NCI-H510A treated with DMSO at 0.1 percent for 48 hours (cell line): ENCODE results near the gene INTS4.
A peak's percentile ranks its signal among the peaks of the same experiment; 100 is the strongest.
"Not testable (repeated sequence)": the region's sequence is repeated elsewhere in the genome, so short reads cannot be mapped to it uniquely, and the experiment has no call there.

Source experiments
- DNase-seq: peaks from one replicate; lab custom pipeline; 2025; lab: John Stamatoyannopoulos, UW

The INTS4 gene

GRCh38 chr11:77943296-77943695, 51.2 kb downstream of the INTS4 start:
- DNase-seq, result not testable (repeated sequence)

- not testable (repeated sequence) for DNase-seq
Measured at GRCh38 chr11:77942465-77942864, 52.0 kb downstream of the INTS4 start.

- not testable (repeated sequence) for DNase-seq
Measured at GRCh38 chr11:77933596-77933995, 60.9 kb downstream of the INTS4 start.

- not testable (repeated sequence) for DNase-seq
Measured at GRCh38 chr11:77930334-77931208, 63.9 kb downstream of the INTS4 start.

- not testable (repeated sequence) for DNase-seq
Measured at GRCh38 chr11:77917713-77918112, 76.8 kb downstream of the INTS4 start.

- peak; percentile 71 for DNase-seq
Measured at GRCh38 chr11:77914307-77914791, 80.1 kb downstream of the INTS4 start.

GRCh38 chr11:77913608-77914306, 80.7 kb downstream of the INTS4 start:
- DNase-seq, result peak; percentile 6

GRCh38 chr11:77910828-77911227, 83.6 kb downstream of the INTS4 start:
- not testable (repeated sequence) for DNase-seq

- DNase-seq, result no peak
Measured at GRCh38 chr11:77909277-77909676, 85.2 kb downstream of the INTS4 start.

GRCh38 chr11:77908835-77909234, 85.6 kb downstream of the INTS4 start:
- DNase-seq, result no peak

GRCh38 chr11:77894949-77895348, 99.5 kb downstream of the INTS4 start:
- not testable (repeated sequence) for DNase-seq

GRCh38 chr11:77891703-77892102, 102.8 kb downstream of the INTS4 start:
- not testable (repeated sequence) for DNase-seq

- not testable (repeated sequence) for DNase-seq
Measured at GRCh38 chr11:77891256-77891655, 103.2 kb downstream of the INTS4 start.

GRCh38 chr11:77890619-77891056, 103.8 kb downstream of the INTS4 start:
- DNase-seq, result not testable (repeated sequence)

GRCh38 chr11:77890100-77890614, 104.3 kb downstream of the INTS4 start:
- not testable (repeated sequence) for DNase-seq

- DNase-seq, result not testable (repeated sequence)
Measured at GRCh38 chr11:77889045-77889444, 105.4 kb downstream of the INTS4 start.

- no peak for DNase-seq
Measured at GRCh38 chr11:77886401-77886800, 108.1 kb downstream of the INTS4 start.

GRCh38 chr11:77884829-77885190, 109.7 kb downstream of the INTS4 start:
- DNase-seq, result no peak

GRCh38 chr11:77884186-77884828, 110.2 kb downstream of the INTS4 start:
- no peak for DNase-seq

GRCh38 chr11:77883775-77884174, 110.7 kb downstream of the INTS4 start:
- no peak for DNase-seq

GRCh38 chr11:77882396-77882795, 112.1 kb downstream of the INTS4 start:
- DNase-seq, result no peak

GRCh38 chr11:77879218-77879617, 115.2 kb downstream of the INTS4 start:
- no peak for DNase-seq
